Hypothalamus (tissue), 51 donors: Measurements from ENCODE around the gene MOB3A.

Experiments used
- DNase-seq, 51 donors: peaks; one replicate each; lab custom pipeline; 2025; lab: John Stamatoyannopoulos, UW

Gene MOB3A

GRCh38 chr19:2084993-2085720 is 11.0 kb downstream of the MOB3A start:
- peak in 5 of 51 donors; percentile 11 to 27 (median 14) for DNase-seq

DNA sequence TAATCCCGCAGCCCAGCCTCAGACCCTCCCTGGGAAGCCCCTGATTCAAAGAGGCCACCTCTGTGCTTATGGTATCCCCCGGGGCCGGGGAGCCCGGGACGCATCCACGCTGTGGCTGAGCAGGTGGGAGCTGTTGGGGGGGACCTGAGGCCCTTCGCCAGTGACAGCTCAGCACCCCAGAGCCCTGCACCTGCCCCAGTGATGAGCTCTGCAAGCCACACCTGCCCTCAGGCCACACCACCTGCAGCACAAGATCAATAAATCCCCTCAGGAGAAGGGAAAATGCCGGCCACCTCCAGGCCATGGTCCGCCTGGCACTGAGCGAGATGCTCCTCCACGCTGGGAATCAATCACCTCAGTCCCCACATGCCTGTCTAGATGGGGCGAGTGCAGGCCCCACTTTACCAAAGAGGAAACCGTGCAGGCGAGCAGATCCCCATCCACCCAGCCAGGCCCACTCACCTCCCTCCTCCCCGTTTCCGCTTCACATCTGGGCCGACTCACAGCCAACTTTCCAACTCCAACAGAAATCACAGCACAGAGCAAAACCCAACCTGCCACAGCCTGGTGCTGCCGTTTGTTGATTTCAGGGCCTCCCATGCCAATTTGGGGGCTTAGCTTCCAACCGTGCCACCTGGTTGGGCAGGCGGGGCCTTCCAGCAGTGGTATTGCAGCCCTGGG is 12.8 kb downstream of the MOB3A start:
- no peak for DNase-seq

GRCh38 chr19:2081873-2082810 is 14.0 kb downstream of the MOB3A start:
- DNase-seq = peak in 6 of 51 donors; percentile 6 to 30 (median 17)

DNA sequence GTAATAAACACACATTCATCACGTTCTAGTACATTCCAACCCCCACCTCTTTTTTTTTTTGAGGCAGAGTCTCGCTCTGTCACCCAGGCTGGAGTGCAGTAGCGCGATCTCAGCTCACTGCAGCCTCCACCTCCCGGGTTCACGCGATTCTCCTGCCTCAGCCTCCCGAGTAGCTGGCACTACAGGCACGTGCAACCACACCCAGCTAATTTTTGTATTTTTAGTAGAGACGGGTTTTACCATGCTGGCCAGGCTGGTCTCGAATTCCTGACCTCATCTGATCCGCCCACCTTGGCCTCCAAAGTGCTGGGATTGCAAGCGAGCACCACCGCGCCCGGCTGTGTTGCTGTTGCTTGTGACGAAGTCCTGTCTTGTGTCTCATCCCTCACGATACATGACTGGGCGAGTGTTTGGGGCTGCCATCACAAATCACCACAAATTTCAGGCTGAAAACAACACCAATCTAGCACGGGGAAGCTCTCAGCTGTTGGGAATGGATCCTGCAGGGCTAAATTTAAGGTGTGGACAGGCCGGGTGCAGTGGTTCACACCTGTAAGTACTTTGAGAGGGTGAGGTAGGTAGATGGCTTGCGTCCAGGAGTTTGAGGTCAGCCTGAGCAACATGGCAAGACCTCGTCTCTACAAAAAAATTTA is 15.7 kb downstream of the MOB3A start:
- DNase-seq = no peak

GRCh38 chr19:2079865-2080301 is 16.2 kb downstream of the MOB3A start:
- no peak for DNase-seq

GRCh38 chr19:2079076-2079864 is 16.9 kb downstream of the MOB3A start:
- DNase-seq = no peak

- DNase-seq = no peak
Measured at GRCh38 chr19:2077833-2078619, 18.1 kb downstream of the MOB3A start.

GRCh38 chr19:2077398-2077797 is 18.7 kb downstream of the MOB3A start:
- no peak for DNase-seq

GRCh38 chr19:2076526-2076944 is 19.6 kb downstream of the MOB3A start:
- DNase-seq = no peak

DNA sequence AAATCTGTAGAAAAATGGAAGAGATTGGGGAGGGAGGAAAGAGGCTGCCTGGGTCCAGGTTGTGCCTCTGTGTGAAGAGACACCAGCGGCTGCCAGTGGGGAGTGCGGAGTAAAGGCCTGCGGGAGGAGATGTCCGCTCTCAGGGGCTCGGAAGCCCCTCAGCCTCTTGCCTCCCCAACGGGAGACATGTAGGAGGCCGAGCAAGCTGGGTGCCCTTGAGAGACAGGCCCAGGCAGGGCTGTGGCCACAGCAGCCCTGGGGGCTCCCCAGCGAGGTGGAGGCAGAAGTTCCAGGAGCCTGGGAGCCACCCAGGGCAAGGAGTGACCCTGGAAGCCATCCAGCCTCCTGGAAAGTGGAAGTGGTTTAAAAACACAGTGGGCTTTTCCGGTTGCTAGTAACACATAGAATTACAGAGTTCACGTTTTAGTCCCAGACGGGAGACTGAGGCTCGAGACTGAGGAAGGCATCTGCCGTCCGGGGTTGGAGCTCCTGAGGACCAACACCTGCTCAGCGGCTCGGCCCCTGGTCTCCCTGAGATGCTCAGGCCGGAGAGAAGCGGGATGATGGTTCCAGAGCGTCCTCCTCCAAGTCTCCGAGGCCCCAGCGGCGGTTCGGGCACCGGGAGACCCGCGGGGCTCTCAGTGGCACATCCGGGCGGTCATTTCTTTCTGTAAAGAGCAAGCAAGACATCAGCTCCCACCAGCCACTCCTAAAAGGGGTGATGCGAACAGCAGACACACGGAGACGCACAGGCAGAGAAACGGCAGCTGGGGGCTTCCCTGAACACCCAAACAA is 23.2 kb downstream of the MOB3A start:
- DNase-seq = no peak

DNA sequence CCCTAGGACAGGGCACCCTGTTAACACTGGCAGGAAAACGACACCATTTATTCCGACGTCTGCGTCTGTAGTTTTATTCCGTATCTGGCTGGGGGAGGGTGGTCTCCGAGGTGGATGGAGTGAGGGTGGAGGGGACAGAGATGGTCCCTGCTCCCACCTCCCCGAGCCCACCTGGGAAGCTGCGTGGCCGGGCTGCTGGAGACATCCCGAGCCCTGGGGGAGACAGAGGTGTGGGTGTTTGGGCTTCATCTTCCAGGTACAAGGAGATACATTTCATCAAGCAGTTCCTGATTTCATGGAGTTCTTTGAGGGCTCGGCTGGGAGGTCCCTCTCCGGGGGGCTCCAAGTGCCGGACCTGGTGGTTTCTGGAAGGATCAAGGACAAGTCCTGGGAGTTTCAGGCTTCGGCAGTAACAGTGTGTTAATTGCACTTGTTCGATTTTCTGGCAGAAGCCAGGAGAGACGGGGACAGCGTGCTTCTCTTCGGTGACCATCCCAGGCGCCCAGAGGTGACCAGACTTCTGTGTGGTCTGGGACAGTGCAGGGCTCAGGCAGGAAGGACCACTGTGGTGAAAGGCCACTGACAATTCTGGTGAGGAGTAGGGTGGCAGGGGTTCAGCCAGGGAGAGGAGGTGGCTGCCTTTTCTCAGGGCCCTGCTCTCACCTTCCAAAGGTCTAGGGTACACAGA is 25.0 kb downstream of the MOB3A start:
- DNase-seq = no peak

GRCh38 chr19:2070436-2070827 is 25.7 kb downstream of the MOB3A start:
- no peak for DNase-seq

- DNase-seq = peak in 16 of 51 donors; percentile 17 to 69 (median 43)
Measured at GRCh38 chr19:2064788-2065524, 31.2 kb downstream of the MOB3A start.

GRCh38 chr19:2064395-2064787 is 31.7 kb downstream of the MOB3A start:
- DNase-seq = no peak

DNA sequence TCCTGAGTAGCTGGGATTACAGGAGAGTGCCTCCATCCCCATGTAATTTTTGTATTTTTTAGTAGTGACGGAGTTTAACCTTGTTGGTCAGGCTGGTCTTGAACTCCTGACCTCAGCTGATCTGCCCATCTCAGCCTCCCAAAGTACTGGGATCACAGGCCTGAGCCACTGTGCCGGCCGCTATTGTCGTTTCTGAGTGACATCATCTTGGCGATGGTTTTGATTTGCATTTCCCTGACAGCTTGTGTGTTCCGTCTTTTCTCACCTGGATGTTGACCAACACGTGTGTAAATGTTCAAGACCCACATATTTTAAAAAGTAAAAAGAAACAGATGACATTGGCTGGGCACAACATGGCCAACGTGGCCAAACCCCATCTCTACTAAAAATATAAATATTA is 32.3 kb downstream of the MOB3A start:
- DNase-seq = no peak

DNA sequence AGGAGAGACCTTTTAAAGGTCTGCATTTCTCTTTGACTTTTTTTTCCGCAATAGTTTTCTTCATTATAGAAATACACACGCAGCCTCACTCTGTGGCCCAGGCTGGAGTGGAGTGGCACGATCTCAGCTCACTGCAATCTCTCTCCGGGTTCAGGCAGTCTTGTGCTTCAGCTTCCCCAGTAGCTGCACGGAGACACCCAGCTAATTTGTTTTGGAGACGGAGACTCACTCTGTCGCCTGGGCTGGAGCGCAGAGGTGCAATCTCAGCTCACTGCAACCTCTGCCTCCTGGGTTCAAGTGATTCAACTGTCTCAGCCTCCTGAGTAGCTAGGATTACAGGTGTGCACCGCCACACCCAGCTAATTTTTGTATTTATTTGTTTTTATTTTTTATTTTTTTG is 33.4 kb downstream of the MOB3A start:
- DNase-seq = no peak

GRCh38 chr19:2062389-2062729 is 33.8 kb downstream of the MOB3A start:
- DNase-seq = no peak
